GM19455 (cell line): ENCODE measurements around the gene GRM7.

ENCODE experiments used
- ATAC-seq: cut with Tn5 transposase; IDR thresholded peaks from one replicate; pipeline ENCODE4 v1.9.1; 2021; ENCODE audit not compliant: unreplicated experiment

Gene GRM7

DNA sequence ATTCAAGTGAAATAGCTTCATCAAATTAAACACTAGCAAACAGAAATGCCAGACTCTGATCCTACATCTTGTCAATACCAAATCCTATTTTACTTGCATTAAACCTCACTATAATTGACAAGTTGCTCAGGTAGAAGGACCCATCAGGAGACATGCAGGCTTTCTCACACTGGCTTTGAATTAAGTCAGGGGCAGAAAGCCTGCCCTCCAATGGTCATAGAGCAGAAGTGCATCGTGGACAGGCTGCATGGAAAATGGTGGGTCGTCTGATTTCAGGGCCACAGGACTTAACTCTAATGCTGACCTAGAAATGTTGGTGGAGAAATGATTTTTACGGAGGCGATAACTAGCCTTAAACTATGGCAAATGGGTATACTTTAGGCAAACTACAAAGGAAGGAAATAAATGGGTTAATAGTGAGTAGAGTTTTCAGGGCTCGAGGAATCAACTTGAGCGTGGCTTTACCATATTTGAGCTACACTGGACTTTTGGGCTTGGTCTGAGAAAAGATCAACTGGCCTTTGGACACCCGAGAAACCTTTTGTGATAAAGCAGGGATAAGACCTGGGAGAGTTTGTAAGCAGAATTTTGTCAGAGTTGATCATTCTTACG lies 283.9 kb downstream of the GRM7 start:
- ATAC-seq, result no peak

DNA sequence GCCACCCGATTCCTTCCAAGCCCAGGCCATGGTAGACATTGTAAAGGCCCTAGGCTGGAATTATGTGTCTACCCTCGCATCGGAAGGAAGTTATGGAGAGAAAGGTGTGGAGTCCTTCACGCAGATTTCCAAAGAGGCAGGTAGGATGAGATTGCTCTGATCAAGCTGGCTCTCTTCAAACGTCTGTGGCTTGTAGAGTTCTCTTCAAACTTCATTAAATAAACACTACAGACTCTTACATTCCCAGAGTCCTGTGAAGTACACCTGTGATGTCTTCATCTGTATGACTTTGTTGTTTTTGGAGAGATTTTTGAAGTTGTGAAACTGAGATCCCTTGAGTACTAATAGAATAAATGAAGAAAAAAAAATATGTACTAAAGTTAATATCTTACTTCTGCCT lies 285.6 kb downstream of the GRM7 start:
- ATAC-seq, result no peak

DNA sequence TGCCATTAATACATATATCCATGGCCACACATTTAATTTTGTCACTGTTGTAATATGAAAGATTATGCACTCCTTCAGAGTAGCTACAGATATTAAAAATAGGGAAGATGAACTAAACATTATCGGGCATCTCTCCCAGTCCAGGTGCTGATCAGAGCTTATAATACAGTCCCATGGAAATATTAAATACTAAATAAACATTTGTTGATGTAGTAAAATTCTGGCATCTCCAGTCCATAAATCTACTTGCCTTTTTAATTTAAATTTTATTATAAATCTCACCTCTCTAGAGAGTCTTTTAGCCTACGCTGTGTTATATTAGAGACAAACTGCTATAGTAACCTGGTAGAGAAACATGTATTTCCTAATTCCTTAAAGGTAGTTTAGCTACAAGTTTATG lies 297.6 kb downstream of the GRM7 start:
- no peak for ATAC-seq

DNA sequence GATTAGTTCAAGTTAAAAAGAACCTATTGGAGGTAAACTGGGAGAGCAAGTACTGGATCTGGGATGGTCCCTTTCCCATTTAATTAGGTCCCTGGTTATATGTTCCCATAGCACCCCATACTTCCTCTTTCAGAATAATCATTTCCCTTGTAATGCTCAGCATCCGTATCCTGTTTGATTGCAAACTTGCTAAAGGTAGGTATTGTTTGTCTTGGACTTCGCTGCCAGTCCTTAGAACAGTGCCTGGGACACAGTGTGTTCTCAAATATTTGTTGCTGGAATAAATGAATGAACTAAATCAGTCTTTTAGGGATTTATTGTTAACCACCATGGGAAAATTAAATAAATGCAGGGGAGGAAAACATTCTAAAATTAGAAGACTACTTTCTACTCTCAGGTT lies 299.8 kb downstream of the GRM7 start:
- no peak for ATAC-seq

DNA sequence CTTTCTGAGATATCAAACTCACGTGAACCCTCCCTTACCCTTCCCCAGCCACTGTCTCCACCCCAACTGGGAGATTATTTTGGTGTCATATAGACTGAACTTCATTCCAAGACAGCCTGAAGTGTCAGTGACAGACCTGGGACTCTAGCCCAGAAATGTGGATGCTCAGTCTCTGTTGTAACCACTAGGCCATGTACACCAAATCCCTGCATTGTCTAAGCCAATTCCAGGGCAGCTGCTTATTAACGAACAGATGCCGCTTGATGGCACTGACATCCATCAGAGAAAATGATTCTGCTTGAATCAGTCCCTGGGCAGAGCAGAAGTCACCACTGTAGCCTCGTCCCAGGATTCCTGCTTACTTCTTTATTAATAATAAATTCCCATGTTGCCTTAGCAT lies 305.5 kb downstream of the GRM7 start:
- no peak for ATAC-seq

DNA sequence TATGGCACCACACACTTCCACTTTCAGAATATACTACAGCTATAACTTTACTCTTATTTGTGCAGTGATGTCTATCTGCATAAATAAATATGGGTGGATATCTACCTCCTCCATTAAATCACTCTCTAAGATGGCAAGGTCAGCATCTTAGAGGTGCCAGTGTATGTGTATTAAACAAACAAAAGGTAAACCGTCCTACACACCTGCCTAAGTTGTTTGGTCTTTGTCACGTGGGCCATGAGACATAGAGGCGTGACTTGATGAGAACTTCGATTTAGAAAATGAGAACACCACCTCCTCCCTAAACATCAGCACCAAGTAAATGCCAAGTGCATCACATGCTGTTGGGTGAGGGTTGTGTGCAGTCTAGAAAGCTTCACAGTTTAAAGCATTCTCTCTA lies 310.6 kb downstream of the GRM7 start:
- ATAC-seq, result no peak

DNA sequence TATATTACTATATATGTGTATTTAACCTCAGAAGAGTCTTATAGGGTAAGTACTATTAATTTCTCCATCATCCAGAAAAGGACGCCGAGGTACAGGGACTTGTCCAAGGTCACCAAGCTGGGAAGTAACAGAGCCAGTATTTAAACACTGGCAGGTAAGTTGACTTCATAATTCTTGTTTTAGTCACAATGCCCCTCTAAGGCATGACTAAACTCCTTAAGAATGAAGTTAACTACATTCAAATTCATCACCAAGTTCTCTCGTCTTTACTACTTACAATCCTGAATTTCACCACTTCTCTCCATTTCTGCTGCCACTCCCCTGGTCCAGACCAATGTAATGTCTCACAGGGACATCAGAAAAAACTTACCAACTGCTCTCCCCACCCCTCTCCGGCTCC lies 312.1 kb downstream of the GRM7 start:
- ATAC-seq, result no peak

DNA sequence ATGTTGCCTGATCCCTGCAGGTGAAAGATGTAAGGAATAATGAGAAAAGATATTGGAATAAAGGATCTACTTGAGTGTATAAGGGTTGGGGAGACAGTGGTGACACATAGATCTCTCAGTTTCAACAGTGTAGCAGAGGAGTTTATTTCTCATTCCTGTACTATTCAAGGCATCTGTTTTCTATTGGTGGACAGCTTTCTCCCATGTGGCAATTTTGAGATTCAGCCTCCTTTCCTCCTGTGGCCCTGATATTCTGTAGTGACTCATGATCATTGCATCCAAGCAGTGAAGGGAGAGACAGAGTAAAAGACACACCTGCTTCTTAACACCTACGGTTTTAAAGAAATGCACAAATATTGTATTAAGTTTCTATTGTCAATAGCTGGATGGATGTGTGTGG lies 327.6 kb downstream of the GRM7 start:
- no peak for ATAC-seq

DNA sequence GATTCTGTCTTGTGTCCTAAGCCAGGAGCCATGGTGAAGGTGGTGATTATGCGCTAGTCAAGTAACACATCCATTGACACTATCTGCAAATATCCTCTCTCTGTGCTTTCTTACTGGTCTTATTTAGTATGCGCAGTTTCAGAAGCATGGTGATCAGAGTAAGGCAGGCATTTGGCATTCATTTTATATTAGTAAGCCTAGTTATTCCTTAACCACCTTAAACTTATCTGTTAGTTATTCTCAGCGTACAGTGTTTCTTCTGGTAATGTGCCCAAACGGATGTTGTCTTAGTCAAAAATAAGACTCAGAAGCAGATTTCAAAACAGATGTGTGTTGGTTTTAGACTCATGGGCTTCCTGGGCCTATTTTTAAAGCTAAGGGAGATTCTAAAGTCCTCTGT lies 329.2 kb downstream of the GRM7 start:
- ATAC-seq, result no peak

DNA sequence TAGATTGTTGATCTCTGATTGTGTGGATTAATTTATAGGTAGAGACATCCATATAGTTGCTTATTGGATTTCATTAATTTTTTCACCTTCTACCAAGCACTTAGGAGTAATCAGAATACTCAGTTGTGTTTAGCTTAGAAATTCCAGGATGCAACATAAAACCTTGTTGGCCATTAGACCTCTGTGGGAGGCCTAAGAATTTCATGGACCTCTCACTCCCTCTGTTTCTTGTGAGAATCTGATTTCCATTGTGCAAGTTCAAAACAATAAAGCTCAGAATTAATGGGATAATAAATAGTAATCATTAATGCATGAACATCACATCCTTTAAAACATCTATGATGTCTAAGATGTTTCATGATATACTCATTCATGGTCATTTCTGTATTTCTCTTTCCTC lies 332.4 kb downstream of the GRM7 start:
- no peak for ATAC-seq

DNA sequence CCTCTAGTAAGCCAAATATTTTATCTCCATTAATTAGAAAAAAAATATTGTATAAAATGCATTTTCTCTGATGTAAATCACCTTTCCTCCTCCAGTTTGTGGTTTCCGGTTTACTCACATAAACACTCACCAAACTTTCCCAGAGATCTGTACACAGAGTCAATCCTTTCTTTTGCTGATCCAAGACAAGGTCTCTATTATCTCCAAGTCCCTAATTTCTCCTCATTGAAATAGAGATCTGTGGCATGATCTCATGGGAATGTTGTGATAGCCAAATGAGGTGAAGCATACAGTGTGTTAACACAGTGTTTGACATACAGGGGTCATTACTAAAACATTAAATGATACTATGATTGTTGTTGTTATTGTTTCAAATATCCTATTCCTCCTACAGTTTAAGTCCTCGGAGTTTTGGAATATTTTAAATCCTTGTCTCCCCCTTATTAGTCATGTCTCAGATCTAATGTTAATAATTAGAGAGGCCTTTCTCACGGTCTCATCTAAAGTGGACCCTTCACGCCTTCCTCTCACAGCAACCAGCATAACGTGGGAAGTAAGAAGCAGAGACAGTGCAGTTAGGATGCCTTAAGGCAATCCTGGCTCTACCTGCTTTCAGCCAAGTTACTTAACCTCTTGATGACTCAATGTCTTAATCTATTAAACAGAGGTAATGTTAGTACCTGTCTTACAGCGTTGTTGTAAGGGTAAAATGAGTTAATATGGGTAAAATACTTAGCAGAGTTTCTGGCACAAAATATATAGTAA lies 333.3 kb downstream of the GRM7 start:
- no peak for ATAC-seq

DNA sequence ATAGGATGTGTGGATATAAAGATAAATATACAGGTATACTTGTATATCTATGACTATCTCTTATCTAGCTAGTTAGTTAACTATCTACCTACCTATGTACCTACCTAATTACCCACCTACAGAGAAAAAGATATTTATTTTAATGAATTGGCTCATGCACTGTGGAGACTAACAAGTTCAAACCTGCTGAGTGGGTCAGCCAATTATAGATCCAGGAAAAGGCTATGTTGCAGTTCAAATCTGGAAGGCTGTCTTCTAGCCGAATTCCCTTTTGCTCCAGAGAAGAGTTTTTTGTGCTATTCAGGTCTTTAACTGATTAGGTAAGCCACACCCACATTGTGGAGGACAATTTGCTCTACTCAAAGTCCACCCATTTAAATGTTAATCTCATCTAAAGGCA lies 335.0 kb downstream of the GRM7 start:
- ATAC-seq, result no peak

DNA sequence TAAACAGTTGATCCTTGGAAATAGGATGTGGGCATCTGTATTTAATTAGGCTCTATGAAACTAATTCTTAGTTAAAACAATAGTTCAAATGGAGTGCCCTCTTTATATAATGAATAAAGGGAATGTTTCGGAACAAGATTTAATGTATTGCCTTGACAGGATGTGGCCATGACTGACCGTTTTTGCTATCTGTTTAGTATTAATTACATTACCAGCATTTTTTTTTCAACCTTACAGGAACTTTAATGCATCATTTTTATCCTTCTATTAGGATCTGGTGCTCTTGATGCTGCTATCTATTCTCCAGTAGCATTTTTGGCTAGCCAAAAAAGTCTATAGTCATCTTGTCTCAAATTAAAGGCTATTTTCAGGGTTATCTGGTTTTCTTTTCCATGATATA lies 340.9 kb downstream of the GRM7 start:
- no peak for ATAC-seq

DNA sequence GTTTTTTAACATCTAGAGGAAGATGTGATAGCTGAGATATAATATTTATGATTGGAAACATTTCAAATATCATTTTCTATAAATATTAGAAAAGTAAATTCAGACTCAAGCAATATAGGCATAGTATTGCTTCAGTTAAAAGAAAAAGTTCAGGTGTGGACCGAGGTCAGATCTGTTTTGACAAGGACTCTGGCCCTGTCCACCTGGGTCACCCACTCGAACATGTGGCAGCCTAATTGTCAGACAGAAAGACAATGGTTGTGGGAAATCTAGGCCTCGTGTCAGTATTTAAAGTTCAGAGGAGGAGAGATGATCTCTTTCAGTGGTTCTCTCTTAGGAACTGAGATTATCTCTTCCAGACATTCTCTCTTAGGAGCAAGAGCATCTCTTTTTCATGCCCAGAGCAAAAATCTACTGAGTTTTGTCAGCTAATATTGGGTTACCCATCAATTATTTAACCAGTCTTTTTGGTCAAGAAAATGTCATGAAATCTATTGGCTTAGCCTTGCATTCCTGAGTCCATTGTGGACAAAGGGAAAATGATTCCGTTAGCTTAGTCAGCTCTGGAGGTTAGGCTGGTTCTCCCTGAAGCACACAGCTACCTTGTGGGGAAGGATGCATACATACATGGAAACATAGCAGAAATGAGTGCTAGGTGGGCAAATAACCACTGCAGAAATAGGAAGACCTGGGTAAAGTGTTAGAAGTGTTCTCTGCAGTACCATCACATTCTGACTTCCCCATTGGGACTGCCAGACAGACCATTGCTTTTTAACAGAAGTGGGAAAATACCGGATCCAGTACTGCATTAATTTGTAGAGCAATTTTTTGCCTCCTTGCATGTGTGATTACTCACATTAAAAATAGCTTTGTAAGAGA lies 343.3 kb downstream of the GRM7 start:
- ATAC-seq, result no peak

DNA sequence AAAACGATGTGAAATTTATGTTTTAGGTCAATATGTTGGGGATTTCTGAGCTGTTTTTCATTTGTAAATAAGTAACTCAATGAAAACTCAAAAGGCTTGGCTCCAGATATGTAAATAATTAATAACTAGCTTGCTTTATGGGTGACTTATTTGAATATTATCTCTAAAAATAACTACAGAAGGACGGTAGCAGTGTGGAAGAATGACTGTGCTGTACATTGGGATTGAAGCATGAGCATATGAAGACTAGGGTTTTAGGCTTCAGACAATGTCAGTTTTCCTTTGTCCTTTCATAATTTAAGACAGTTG lies 343.9 kb downstream of the GRM7 start:
- no peak for ATAC-seq

DNA sequence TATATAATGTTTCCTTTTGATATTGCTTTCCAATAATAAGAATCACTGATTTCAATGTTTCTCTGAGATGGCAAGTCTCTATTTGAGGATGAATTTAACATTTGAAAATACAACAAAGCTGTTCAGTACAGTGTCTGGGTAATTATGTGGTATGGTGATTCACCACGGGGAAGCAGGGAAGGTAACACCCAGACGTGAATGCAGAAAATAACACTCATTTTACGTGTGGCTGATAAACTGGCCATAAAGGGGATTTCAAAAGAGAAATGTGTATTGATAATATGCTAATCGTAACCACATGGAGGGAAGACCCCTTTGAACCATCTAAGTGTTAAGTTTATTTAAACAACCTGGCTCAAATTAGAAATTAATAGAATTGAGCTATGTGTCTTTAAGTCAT lies 344.6 kb downstream of the GRM7 start:
- ATAC-seq, result no peak

DNA sequence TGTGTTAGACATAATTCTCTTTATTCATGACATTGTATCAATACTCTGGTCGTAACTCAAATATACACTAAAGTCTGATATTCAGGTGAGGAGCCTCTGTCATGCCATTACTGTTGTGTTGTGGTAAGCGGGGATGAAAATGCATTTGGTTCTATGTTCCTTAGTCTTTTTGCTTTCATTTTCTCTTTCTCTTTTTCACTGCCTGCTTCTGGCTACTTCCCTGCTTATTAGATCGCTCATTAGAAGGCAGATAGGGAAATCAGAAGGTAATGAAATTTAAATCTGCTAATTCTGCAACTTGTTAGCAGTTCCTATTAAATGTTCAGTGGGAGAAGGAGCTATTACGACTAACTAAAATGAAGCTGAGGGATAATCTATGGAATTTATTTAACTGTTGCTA lies 345.0 kb downstream of the GRM7 start:
- no peak for ATAC-seq

DNA sequence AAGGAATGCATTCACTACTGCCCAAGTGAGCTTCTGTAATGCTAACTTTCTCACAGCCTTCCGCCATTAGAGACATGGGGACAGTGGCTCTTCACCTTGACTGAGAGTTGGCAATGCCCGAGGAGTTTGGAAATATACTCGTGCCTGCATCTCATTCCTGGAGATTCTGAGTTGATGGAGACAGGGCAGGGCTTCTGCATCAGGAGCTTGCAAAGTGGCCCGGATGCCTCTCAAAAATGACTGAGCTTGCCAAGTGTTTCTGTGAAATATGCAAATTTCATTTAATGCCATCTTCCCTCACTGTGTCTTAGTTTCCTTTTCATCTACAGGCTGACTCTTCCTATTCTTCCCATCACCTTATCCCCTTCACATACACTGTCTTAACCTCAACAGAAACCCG lies 346.2 kb downstream of the GRM7 start:
- ATAC-seq, result no peak

DNA sequence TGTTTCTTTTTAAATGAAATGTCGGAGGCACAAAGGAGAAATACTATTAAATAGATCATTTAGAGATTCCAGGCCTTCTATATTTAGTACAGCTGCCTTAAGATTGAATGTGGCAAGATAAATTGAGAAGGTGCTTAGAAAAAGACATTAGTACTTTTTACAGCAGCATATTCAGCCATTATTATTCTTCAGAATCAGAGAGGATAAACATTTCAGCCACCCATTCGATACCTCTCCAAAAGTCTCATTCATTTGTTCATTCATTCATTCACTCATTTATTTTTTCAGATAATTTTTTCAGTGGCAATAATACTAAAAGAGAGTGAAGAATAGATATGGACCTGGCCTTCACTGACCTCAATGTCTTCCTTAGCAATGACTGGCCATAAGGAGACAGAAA lies 347.0 kb downstream of the GRM7 start:
- no peak for ATAC-seq

DNA sequence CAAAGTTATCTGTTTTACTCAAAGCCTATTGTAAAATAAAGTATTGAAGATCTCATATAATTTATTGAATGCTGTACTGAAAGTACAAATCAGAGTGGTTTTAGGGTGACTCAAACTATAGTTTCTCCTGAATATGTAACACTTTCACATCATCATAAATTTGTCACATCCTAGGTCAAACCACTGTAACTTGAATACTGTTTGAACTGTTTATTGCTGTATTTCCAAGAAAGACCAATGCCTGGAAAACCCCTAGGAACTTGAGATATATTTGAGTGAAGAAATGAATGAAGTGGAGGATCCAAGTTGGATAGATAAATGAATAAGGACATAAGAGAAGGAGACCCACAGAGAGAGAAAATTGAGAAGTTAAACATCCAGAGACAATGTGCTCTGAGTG lies 348.2 kb downstream of the GRM7 start:
- ATAC-seq, result no peak

DNA sequence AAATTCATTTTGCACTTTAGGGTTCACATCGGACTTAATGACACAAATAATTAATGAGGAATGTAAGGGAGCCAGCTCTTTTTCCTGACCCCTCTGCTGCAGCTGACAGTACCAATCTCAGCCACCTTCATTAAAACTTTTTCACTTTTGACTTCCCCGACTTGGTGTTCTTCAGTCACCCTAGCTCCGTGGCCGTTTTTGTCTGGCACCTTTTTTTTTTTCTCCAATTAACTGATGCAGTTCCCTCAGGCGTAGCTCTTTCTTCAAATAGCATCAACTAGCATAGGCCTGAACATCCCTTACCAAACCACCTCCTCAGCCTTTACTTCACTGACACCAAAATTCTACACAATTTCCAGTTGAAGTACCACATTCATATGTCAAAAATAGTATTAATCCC lies 350.8 kb downstream of the GRM7 start:
- ATAC-seq, result no peak

DNA sequence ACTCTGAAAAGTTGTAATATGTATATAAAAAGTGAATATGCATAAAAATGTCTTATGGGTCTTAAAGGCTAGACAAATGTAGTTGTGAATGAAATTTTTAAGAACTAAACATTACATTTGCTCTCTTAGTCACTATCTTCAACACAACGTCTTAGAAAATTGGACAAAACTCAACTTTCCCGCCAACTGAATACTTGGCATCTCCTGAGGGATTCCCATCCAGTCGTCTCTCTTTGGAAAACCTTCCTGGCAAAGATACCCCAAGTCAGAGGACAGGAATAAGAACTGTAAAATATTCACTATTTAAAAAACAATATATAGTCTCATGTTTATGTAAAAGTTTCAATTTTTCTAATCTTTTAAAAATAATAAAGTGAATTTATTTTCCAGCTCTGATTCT lies 354.8 kb downstream of the GRM7 start:
- no peak for ATAC-seq
